Measurements from ENCODE around the gene TRUB1.
"Not testable (repeated sequence)": the region's sequence is repeated elsewhere in the genome, so short reads cannot be mapped to it uniquely, and the experiment has no call there.

The TRUB1 gene

DNA sequence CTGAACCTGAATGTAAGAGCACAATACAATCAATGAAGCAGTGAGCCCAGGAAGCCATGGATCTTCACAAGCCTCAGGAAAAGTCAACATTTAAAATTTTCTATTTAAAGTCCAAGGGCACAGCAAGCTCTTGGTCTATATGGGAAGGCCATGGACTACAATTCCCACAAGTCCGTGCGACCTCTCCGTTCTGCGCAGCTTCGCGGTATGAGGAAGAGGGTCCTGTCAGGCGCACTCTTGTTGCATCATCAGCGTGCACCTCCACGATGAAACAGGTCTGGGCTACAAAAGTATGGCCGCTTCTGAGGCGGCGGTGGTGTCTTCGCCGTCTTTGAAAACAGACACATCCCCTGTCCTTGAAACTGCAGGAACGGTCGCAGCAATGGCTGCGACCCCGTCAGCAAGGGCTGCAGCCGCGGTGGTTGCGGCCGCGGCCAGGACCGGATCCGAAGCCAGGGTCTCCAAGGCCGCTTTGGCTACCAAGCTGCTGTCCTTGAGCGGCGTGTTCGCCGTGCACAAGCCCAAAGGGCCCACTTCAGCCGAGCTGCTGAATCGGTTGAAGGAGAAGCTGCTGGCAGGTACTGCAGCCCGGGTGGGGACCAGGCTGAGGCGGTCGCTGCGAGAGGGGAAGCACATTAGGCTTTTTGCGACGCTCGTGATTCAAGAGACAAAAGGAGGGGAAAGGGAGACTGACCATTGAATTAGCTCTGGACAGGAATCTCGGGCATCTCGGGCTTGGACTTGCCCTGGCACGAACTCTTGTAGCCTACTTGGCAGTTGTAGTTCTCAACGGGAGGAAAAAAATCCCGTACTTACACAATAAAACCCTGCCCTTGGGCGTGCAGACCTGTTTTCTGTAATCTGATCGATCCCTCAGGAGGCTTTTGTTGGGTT, at the start of gene TRUB1:
TSS of gene TRUB1 (plus strand) at position 234 of the 894 bp plus-strand sequence. CDS start at position 293, 59 bp downstream.
- in situ Hi-C loops (cut with MboI; ENCODE audit: low pct_unique_long_range_greater_than_20kb, low sequenced_read_pairs) = no loop called here
- DNase-seq = peak; percentile 90

DNA sequence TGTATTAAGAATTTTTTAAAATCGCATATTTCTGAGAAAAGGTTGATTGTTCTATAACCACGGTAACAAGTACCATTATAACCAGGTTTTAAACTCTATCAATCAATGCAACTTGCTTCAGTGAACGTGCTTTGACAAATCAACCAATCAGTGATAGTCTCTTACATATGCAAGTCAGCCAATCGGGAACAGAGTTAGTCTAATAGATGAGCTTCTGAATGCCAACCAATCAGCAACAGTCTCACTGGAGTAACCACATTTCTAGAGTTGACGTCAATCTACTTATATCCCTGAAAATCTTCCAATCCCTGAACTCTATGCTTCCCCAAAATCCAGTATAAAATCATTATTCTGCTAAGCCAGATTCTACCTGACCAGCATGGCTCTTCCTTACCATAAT, 44.7 kb upstream of the TRUB1 start:
- DNase-seq = no peak
- in situ Hi-C loops (cut with MboI; ENCODE audit: low pct_unique_long_range_greater_than_20kb, low sequenced_read_pairs) = loop anchor here (25.0 kb wide), 1 partner anchor 219 kb away; no protein-coding TSS in a partner anchor

DNA sequence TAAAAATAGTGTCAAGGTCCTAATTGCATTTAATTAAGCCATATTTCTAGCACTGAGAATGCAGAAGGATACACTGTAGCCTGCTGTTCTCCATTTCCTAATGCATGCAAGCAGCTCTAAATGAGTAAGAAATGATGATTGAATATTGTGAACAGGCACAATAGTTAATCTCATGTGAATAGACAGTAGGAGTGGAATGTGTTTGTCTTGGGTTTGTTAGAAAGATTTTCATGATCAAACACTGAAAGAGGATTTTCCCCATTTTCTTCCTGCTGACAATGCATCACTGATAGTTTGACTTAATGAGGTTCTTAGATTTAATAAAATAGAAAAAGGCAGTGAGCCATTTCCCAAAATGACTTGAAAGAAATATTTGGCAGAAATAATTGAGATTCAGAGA, 43.1 kb upstream of the TRUB1 start:
- DNase-seq = no peak
- in situ Hi-C loops (cut with MboI; ENCODE audit: low pct_unique_long_range_greater_than_20kb, low sequenced_read_pairs) = loop anchor here (25.0 kb wide), 1 partner anchor 217 kb away; no protein-coding TSS in a partner anchor

DNA sequence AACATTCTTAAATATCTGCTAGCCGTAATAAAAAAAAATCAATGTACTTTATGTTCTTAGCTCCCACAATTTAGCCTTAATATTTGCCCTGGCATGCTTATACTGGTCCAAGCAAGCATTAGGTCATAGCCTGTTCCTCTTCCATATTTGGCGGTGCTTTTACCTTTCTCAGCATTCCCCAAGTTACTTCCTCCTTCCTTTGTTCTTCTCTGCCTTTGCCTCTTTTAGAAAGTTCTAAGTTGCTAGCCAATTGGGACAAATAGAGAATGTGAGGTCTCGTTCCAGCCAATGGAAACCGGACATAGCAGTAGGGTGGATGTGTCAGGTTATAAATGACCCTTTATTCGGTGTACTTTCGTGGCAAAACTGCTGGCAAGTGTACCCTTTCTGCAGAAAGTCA, 41.0 kb upstream of the TRUB1 start:
- in situ Hi-C loops (cut with MboI; ENCODE audit: low pct_unique_long_range_greater_than_20kb, low sequenced_read_pairs) = loop anchor here (25.0 kb wide), 1 partner anchor 215 kb away; no protein-coding TSS in a partner anchor
- not testable (repeated sequence) for DNase-seq

DNA sequence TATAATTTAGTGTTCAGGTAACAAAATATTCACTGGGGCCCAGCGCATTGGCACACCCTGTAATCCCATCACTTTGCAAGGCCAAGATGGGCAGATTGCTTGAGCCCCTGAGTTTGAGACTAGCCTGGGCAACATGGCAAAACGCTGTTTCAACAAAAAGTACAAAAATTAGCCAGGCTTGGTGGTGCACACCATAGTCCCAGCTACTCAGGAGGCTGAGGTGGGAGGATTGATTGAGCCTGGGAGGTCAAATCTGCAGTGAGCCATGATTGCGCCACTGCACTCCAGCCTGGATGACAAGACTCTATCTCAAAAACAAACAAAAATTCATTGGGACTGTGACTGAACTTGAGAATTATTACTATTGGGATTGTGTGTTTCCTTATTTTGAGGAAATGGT, 40.4 kb upstream of the TRUB1 start:
- no peak for DNase-seq
- in situ Hi-C loops (cut with MboI; ENCODE audit: low pct_unique_long_range_greater_than_20kb, low sequenced_read_pairs) = loop anchor here (25.0 kb wide), 1 partner anchor 215 kb away; no protein-coding TSS in a partner anchor

DNA sequence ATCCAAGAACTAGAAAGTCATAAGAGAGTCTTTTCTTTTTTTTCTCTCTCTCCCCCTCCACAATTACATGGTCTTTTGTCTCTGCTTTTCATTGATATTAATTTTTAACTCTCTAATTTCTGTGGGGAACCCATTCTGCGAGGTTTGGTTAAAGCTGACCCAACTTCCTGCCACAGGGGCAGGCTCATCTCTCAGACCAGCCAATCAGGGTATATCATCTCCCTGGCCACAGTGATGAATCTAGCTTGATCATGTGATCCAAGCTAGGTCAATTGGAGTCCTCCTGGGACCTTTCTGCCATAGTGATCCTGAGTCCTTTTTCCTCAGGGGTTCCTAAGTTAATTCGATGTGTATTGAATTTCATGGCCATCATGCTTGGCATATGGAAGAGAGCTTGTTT, 38.0 kb upstream of the TRUB1 start:
- in situ Hi-C loops (cut with MboI; ENCODE audit: low pct_unique_long_range_greater_than_20kb, low sequenced_read_pairs) = loop anchor here (25.0 kb wide), 1 partner anchor 212 kb away; no protein-coding TSS in a partner anchor
- DNase-seq = no peak

DNA sequence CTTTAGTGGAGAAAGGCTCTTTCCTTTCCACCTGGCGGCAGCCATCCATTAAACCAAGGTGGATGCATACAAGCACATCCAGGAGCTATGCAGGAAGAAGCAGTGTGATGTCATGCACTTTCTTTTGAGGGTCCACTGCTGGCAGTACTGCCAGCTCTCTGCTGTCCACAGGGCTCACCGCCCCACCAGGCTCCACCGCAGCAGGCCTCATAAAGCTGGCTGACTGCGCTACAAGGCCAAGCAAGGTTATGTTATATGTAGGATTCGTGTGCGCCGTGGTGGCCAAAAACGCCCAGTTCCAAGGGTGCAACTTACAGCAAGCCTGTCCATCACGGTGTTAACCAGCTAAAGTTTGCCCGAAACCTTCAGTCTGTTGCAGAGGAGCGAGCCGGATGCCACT, 37.3 kb upstream of the TRUB1 start:
- DNase-seq = no peak
- in situ Hi-C loops (cut with MboI; ENCODE audit: low pct_unique_long_range_greater_than_20kb, low sequenced_read_pairs) = no loop called here

DNA sequence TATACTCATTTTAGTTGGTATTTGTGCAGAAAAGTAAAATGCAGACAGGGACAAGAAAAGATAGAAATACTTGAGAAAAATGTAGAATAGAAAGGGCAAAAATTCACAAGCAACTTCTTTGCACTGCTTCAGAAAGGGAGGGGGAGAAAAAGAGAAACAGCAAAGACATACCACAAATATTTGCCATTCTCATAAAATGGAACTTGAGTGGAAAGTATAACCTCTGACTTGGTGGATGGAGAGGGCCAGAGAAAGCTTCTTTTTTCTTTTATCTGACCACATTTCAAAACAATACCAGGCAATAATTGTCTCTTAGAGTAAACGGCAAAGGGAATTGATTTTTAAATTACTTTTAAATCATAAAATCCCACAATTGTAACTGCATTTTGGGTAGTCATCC, 35.8 kb upstream of the TRUB1 start:
- no peak for DNase-seq
- in situ Hi-C loops (cut with MboI; ENCODE audit: low pct_unique_long_range_greater_than_20kb, low sequenced_read_pairs) = no loop called here

DNA sequence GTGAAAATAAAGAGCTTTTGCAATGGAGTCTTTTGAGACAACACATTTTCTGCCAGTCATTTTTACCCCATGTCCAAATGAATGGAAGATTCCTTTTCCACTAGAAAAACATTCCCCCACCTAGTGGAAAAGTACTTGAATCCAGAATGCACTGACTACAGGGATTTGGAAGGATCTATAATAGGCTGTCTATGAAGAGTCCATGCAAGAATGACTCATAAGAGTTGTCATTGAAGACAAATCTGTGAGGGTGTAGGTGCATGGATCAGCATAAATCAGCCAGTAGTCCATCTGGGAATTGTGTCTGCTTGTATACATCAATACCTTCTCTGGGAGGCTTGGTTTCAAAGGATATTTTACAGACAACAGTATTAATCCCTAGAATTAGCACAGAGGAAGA, 32.5 kb upstream of the TRUB1 start:
- DNase-seq = no peak
- in situ Hi-C loops (cut with MboI; ENCODE audit: low pct_unique_long_range_greater_than_20kb, low sequenced_read_pairs) = no loop called here

DNA sequence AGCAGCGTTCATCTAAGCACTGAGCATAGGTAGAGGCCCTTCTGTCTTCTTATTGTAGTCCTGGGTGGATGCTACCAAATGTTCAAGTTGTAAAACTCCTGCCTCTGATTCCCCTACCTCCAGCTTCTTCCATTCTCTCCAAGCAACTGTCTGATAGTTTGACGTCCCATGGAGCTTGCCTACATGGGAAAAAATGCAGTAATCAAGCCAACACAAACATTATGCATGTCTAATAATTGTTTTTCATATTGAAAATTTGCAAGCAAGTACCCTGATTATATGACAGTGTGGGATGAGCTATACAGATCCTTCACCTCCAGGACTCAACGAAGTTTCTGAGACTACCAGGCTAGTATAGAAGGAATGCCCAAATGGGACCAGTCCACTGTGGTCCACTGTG, 31.0 kb upstream of the TRUB1 start:
- in situ Hi-C loops (cut with MboI; ENCODE audit: low pct_unique_long_range_greater_than_20kb, low sequenced_read_pairs) = no loop called here
- no peak for DNase-seq

DNA sequence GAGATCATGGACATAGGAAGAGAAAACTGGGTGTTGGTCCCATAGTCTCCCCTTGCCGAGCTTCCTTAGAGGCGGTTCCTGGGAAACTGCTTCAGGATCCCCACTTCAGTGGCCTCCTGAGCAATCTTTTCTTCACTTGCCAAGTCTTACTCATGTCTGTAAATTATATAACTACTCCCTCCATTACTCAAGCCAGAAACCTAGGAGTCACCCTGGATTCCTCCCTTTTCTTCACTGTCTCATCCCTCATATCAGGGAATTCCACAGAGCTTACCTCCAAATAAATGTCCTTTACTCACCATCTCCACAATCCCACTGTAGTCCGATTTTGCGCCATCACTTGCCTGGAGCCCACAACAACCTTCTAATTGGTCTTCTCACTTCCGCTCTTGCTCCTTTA, 29.1 kb upstream of the TRUB1 start:
- in situ Hi-C loops (cut with MboI; ENCODE audit: low pct_unique_long_range_greater_than_20kb, low sequenced_read_pairs) = no loop called here
- no peak for DNase-seq

DNA sequence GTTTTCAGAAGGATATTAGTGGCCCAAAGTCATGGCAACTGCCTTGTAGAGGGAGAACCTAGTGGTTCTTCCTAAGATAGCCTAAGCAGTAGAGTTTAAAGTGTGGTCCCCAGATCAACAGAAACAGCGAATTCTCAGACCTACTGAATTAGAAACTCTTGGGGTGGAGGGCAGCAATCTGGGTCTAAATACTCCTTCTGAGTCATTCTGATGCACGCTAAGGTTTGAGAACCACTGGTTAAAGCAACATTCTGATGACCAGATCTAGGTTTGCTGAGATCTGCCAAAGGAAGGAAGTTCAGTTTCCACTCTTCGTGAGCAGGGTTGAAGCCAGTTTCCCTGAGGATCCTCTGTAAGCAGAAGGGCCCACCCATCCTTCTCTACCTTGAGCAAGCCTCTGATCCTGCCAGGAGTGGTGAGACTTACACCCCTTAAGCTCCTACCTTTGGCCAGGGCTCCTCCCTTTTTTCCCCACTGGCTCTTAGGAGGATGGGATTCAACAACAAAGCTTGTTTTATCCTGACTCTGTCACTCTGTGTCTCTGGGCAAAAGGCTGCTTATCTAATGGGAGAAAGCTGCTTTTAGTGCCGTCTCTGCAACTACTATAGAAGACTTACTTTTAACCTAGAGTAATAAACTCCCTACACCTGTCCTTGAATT, 26.8 kb upstream of the TRUB1 start:
- in situ Hi-C loops (cut with MboI; ENCODE audit: low pct_unique_long_range_greater_than_20kb, low sequenced_read_pairs) = no loop called here
- DNase-seq = no peak

DNA sequence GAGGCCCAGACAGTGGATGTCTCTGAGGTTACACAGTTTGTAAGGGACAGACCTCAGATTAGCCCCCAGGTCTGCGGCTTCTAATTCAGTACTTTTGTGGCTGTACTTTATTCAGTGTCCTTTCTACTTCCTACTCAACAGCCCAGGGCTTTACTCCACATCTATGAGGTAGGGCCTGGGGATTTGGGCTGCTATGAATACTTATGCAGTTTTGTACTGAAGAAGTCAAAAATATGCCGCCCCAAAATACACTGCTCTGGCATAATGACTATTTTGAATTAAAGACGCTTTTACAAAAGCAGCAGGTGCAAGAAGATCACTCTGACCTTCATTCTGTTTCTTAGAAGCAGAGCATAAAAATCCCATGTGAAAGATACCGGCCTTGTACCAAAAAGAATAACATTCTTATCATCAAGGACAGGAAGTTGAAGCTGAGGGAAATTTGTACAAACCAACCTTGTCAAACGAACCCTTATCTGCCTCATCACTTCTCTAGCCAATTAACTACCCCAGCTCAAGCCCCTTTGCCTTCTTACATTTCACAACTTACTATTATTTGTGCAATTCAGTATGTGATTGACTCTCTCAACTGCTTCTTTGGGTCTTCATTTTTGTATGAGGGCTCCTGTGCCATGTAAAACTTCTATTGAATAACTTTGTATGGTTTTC, 26.1 kb upstream of the TRUB1 start:
- no peak for DNase-seq

DNA sequence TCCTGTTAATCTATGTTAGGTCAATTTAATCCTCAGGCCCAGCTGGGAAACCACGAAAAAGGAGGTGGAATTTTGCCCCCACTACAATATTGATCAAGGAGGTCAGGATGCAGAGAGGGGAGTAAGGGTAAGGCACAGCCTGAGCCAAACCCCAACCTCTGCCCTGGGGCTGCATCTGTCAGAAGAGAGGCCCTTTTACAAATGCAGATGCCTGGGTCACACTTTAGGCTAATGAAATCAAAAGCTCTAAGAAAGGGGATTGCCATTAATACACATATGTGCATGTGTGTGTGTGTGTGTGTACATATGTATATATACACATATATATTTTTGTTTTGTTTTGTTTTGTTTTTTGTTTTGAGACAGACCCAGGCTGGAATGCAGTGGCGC, 25.5 kb upstream of the TRUB1 start:
- in situ Hi-C loops (cut with MboI; ENCODE audit: low pct_unique_long_range_greater_than_20kb, low sequenced_read_pairs) = no loop called here
- DNase-seq = no peak

More for the DNA sequence above, 26.1 kb upstream of the TRUB1 start:
- in situ Hi-C loops (cut with MboI; ENCODE audit: low pct_unique_long_range_greater_than_20kb, low sequenced_read_pairs) = no loop called here

DNA sequence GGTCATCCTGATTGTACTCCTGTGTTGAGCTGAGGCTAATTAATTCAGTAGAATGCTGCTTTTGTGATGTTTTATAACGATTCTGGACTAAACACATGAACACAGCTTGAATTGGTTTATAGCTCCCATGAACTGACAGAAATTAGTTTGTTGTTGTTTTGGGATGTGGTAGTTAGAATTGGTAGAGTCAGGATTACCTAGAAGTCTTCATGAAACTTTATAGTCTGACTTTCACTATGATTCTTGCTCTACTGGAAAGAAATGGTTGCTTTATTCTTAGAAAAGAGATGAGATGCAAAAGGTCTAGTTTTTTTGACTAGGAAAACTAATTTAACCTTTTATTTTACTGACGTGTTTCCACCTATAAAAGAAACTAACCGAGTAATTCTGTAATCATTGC, 23.4 kb upstream of the TRUB1 start:
- in situ Hi-C loops (cut with MboI; ENCODE audit: low pct_unique_long_range_greater_than_20kb, low sequenced_read_pairs) = no loop called here
- no peak for DNase-seq

DNA sequence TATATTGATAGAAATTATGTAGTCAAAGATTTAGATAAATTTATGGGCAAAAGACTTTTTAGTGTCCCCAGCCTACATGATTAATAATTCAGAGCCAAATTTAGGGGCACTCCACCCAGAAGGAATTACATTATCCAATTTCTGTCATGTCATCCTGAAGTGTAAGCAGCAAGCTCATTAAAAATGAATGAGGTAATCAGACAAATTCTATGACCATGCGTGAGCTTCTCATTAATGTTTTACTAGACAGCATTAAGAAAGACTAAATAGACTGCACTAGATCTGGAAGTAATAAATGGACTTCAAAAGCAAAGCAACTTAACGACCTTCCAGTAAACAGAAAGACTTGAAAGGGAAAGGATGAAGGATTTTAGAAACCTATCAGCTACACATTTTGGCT, 22.7 kb upstream of the TRUB1 start:
- in situ Hi-C loops (cut with MboI; ENCODE audit: low pct_unique_long_range_greater_than_20kb, low sequenced_read_pairs) = no loop called here
- no peak for DNase-seq

DNA sequence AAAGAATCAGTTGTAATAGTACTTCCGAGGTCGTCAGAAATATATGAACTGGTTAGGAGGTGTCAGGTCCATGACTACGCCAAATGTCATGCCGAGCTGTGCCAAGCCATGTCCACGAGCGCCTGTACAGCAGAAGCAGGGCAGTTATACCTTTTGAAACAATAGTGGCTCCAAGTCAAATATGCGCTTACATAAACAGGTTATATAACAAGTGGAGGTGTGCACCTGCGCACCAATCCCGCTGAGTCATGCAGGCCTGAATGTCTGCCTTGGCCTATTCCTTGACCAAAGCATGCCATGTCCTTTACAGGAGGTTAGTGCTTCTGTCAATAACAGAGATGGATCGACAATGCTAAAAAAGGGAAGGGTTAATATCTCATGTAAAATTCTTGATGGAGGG, 21.3 kb upstream of the TRUB1 start:
- no peak for DNase-seq
- in situ Hi-C loops (cut with MboI; ENCODE audit: low pct_unique_long_range_greater_than_20kb, low sequenced_read_pairs) = no loop called here

DNA sequence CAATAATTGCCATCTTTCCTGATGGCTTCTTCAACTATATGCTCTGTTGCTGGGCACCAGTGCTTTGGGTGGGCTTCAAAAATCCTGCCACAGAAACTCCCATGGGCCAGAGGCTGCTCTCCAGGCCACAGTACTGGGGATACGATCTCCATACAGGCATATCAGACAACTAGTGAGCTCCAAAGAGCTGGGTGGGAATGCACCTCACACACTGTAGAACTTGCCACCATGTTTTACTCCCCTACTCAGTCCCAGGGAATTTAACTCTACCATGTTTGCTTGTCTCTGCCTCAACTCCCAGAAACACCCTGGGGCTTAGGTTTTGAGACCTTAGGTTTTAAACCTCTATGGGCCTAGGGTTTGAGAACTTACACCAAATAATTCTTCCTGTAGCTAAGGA, 20.5 kb upstream of the TRUB1 start:
- DNase-seq = no peak
- in situ Hi-C loops (cut with MboI; ENCODE audit: low pct_unique_long_range_greater_than_20kb, low sequenced_read_pairs) = no loop called here

DNA sequence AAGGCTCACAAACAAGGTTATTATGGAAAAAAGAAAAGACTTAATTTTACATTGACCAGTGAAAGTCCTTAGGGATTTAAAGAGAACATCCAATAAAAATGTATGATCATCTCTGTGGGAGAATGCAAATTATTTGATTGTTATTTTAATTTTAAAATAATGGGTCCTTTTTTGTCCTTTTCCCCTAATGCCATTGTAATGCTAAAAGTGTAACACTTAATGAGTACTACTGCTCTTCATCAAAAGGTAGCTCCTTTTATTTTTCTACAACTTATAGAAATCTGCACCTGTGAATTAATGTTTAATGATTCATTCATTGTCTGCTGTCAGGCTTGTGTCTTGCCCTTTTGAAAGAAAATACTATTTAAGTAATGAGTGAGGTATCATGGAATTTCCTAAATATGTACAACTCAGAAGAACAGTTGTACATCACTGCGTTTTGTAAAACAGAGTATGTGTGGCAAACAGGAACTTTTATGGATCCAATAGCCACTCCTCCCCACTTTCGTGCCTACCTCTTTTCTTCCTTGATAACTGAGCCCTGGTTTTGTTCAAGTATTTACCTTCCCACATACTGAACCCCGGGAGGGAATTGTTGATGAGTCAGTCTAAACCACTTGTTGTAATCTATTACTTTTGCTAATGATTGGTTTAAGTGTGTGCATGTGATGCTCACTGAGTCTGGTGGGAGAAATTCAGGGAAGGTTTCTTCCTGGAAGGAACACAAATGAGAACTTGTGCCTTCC, 19.9 kb upstream of the TRUB1 start:
- DNase-seq = no peak
- in situ Hi-C loops (cut with MboI; ENCODE audit: low pct_unique_long_range_greater_than_20kb, low sequenced_read_pairs) = no loop called here
